GM18498 (cell line): ENCODE data around the gene C3.
"Not testable (repeated sequence)": the region's sequence is repeated elsewhere in the genome, so short reads cannot be mapped to it uniquely, and the experiment has no call there.

Source experiments
- ATAC-seq: cut with Tn5 transposase; IDR thresholded peaks from one replicate; pipeline ENCODE4 v1.9.1; 2021; ENCODE audit warnings: mild to moderate bottlenecking, moderate library complexity; ENCODE audit not compliant: unreplicated experiment

Gene C3

DNA sequence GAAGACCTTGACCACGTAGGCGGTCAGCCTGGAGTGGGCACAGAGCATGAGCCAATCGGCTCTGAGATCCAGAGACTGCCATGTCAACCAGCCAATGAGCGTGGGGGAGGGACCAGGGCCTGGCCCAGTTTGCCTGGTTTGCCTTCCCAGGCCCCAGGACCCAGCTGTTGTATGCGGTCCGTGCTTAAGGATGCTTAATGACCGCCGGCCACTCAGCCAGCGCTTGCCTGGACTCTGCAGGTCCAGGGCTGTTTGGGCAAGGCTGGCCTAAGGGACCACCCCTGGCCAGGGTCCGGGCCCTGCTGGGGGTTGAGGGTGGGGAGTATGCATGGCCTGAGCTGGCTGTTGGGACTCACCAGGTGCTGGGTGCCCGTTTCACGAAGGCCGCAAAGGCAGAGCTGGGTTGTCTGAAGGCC is 27.4 kb downstream of the C3 start:
- ATAC-seq: no peak

DNA sequence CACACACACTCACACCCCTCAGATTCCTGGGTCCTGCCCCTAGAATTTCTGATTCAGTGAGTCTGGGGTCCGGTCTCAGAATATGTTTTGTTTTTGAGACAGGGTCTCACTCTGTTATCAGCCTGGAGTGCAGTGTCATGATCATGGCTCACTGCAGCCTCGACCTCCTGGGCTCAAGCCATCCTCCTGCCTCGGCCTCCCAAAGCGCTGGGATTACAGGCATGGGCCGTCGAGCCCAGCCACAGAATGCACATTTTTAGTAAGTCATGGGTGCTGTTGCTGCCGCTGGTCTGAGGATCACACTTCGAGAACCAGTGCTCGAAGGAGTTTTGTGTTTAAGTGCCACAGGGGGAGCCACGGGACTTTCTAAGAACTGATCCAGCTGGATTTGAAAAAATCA is 28.4 kb downstream of the C3 start:
- ATAC-seq: no peak

DNA sequence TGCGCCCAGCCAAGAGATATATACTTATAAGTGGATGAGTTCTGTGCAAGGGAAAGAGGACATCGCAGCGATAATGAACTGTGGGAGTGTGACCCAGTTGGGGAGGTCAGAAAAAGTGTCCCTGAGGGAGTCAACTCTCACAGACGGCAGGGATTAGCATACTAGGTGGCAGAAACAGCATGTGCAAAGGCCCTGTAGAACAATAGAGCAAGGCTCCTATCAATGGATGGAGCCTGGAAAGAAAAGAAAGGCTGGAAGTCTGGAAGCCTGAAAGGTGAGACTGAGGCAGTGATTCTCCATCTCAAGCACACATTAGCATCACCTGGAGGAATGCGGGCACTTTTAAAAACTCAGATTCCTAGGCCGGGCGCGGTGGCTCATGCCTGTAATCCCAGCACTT is 29.1 kb downstream of the C3 start:
- no peak for ATAC-seq

DNA sequence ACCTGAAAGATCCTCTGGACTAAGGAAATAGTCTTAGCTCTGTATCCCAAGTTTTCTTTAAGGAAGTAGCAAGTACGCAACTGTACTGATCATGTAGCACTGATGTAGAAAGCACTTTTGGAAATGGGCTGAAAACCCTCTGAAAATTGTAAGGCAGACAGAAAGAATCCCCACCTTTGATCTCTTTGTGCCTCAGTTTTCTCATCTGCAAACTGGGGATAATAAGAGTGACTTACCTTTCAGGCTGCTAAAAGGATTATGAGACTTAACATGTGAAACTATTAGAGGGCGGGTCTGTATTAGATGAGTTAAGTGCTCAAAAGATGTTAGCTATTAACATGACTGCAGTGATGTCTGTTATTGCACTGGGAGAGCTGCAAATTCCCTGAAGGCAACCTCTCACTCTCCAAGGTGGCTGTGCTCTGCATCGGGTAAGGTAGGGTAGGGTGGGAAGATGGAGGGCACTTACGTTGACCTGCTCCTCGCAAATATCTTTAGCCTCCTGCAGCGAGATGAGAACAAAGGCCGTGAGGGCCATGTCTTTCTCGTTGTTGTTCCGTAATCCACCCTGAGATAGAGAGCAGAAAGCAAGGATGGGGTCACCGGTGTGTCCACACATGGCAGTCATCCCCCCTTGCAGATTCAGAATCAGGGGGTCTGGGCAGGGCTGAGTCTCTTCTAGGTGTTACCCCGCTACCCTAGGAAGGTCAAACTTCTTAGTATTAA is 30.1 kb downstream of the C3 start:
- ATAC-seq: no peak

DNA sequence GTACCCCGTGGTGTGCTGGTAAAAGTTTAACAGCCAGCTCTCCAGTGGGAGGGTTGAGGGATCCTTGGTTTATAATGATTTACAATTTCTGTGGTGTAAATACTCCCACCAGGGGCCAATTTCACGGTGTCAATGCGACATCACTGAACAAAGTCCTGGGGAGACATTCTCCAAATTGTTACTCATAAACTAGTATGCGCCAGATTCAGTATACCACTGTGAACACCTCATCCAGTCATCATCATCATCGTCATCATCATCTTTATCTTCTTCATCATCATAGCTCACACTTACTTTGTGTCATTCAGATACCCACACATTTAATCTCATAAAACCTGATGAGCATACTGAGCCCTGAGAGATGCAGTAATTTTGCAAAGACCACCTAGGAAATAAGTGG is 33.3 kb downstream of the C3 start:
- ATAC-seq: no peak

DNA sequence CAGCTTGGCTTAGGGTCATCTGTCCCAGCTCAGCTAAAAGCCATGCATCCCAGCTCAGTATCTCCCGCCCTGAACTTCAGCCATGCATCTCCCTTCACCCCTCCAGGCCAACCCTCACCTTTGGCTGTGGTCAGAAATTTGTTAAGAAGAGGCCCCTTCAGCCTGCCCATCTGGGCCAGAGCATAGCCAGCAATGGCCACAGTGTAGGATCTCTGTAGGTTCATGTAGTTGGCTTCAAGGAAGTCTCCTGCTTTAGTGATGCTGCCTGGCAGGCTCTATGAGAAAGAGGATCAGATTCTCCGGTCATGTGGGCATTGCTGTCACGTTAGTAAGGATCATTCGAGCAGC is 33.8 kb downstream of the C3 start:
- no peak for ATAC-seq

DNA sequence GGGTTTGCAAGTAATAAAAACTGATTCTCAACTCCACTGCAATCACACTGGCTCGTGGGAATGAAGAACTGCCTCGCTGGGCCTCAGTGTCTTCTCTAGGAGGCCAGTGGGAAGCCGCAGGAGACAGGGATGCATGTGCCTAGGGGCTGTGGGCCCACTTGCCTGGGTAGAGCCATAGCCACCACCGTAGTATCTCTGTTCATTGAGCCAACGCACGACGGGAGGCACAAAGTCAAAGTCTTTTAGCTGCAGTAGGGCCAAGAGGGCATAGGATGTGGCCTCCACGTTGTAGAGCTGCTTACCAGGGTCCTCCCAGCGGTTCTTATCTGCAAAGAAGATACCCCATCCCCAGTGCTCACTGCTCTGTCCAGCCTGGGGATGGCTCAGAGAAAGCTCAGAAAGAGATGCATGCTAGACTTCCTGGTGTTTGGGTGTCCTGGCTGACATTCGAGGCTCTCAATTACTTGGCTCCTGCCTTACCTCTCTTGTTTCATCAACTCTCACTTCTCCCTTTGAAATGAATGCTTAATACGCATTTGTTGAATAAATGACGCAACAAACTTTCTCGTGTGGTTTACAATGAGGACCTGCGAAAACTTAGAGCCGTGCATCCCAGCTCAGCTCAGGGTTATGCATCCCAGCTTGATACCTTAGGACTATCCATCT is 34.4 kb downstream of the C3 start:
- no peak for ATAC-seq

DNA sequence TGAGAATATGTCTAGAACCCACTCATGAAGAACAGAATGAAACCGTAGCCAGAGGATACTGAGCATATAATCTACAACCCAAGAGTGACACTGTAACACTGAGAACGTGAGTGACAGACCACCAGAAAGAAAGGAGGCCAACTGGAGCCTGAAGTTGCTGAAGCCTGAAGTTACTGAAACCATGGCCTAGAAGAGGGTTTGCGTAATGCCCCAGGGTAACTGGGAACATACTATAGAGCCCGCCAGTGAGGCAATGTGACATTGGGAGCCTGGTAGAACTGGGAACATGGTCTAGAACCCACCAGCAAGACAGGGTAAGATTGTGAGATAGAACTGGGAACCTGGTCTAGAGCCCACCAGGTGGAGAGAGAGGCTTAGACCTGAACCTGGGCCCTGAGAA is 35.0 kb downstream of the C3 start:
- ATAC-seq: no peak

DNA sequence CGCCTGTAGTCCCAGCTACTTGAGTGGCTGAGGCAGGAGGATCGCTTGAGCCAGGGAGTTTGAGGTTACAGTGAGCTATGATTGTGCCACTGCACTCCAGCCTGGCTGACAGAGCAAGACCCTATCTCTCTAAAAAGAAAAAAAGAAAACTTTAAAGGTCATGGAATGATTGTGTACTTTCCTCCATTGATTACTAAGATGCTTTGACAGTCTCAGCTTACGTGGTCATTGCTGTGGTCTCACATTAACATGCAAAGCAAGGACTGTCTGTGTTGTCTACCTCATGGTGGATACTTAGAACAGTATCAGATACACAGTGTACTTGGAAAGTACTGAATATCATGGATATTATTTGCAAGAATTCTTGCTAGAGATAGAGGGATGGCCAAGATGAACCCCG is 36.5 kb downstream of the C3 start:
- no peak for ATAC-seq

DNA sequence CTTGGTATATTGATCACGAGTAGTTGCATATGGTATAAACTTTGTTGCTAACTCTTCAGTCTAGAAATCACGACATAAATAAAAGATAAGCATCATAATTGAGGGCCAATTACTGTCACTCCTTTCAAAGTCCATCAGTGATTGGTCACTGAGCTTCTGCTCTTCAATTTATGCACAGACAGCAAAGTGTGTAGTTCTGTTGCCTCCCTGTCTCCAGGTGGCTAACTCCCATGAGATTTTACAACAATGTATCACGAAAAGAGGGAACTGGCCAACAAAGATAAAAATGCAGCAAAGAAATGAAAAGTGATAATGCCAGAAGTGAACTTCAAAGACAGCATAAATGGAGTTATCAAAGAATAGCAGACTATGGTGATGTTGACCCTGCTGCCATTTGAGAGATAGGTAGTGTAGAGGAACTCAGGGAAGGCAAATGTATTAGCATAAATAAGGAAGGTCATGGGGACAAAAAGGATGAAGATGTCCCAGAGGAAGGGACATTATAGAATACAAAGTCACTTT is 37.8 kb downstream of the C3 start:
- no peak for ATAC-seq

DNA sequence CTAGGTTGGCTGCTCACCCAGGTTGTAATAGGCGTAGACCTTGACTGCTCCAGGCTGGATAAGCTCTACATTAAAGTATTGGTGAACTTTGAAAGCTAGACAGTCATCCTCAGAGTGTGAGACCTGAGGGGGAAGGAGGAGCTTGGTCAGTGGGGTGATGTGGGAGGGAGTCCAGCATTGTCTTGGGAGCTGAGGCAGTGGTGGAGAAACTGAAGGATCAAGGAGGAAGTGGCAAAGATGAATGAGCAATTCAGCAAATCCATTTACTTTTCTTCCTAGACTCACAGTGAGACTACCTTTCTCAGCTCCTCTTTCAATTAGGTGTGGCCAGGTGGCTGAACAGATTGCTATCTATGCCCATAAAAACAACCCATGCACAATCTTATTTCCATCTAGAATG is 40.3 kb downstream of the C3 start:
- ATAC-seq: no peak

DNA sequence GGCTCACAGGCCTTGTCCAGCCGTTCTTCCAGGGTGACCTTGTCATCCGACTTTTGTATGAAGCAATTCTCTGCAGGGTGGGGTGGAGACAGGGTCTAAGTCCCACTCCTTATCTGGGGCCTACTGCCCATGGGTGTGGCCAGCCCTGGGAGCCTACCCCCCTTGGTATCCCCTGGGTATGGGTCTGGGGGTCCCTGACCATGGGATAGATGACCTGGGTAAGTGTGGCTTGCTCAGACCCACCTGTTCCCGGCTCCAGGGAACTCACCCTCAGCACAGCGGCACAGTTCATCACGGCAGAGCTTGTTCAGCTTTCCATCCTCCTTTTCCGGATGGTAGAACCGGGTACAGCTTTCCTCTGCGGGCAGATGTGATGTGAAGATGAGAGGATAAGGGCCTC is 41.3 kb downstream of the C3 start:
- ATAC-seq: no peak

DNA sequence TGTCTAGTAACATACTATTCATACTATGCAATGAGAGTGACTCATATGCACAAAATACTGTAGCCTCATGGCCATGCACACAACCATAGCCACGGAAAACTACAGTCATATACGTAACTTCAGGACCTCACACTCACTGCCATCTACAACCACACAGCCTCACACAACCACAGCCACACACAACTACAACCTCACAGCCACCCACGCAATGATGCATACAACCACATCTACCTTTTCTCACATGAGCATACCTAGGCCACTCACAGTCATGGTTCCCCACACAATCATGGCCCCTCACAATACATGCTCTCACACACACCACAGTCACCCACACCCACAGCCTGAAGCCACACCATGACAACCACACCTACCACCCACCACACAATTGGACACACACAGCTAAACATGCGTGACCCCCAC is 41.8 kb downstream of the C3 start:
- no peak for ATAC-seq

DNA sequence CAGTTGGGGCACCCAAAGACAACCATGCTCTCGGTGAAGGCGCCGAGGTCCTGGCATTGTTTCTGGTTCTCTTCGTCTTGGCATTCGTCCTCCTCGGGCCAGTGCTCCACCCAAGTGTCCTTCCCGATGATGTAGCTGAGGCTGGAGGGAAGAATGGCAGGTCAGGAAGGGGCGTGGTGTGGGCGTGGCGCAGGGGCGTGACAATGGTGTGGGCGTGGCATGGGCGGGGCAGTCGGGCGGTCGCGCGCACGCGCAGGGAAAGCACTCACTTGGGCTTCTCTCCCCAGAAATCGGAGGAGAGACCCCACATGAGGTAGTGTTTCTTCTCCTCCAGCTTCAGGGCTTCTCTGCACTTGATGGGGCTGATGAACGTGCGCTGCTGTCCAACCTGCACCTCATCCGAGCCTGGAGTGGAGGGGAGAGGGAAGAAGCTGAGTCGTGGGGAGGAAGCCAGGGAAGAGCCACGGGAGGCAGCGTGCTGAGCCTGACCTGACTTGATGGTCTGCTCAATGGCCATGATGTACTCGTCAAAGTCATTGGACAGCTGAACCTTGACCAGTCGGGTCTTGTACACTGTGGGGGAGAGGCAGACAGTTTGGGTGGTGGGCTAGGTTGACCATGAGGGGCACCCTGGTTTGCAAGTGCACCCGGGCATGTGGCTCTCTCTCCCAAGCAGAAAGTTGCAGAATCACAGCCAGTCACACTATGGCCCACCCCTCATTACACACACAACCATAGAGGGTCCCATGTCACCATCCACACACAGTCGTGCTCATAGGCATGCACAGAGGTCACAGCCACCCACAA is 42.4 kb downstream of the C3 start:
- ATAC-seq: no peak

DNA sequence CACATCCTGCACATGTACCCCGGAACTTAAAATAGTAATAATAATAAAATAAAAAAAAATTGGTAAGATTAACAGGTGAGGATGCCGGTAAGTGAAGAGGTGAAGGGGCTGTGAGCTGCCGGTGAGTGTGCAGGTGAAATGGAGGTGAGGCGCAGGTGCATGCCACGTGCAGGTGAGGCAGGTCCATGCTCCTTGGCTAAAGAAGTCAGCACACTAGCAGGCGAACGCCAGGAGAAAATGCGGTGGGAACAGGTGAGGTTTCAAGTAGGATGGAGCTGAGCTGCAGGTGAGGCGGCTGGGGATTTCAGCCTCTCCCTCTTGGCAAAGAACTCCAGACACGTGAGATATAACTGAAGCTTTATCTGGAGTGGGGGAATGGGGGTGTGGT is 43.0 kb downstream of the C3 start:
- no peak for ATAC-seq

DNA sequence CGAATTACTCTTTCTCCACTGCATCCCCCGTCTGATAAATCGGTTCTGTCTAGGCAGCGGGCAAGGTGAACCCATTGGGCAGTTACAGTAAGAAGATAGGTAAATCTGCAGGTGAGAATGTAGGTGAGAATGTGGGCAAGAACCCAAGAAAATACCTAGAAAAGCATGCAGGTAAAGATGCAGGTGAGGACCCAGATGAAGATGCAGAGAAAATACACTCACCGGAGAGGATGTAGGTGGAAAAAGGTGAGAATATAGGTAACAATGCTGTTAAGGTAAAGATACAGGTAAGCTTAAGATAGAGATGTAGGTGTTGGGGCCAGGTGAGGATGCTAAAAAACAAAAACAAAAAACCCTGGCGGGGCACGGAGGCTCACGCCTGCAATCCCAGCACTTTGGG is 44.2 kb downstream of the C3 start:
- no peak for ATAC-seq

DNA sequence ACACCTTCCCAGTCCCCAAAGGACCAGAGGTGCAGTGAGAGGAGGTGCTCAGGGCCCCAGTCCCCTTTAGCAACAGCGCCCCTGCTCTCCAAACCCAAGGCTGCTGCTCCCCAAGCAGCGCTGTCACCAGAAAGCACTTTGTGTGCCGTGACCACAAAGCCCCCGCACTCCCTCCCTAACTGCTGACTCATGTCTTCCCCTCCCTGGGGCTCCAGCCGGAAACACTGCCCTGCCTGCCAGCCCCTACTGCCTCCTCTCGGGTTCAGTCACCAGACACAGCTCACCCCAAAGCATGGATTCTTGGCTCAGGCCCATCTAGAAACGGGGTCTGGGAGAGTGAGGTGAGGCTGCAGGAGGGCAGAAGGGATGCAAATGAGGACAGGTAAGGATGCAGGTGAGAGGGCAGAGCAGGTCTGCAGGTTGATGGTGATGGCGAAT is 45.6 kb downstream of the C3 start:
- ATAC-seq: peak; percentile 53

DNA sequence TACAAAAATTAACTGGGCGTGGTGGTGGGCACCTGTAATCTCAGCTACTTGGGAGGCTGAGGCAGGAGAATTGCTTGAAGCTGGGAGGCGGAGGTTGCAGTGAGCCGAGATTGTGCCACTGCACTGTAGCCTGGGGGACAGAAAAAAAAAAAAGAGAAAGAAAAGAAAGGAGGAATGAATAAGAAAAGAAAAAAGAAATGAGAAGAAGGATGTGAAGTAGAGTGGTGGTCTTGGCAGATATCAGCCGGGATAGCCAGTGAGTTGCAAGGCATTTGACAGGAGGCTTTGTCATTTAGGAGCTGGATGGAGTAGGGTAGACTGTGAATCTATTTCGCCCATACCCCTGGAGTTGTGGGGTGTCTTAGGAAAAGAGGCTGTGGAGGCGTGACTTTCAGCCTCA is 46.0 kb downstream of the C3 start:
- ATAC-seq: not testable (repeated sequence)

DNA sequence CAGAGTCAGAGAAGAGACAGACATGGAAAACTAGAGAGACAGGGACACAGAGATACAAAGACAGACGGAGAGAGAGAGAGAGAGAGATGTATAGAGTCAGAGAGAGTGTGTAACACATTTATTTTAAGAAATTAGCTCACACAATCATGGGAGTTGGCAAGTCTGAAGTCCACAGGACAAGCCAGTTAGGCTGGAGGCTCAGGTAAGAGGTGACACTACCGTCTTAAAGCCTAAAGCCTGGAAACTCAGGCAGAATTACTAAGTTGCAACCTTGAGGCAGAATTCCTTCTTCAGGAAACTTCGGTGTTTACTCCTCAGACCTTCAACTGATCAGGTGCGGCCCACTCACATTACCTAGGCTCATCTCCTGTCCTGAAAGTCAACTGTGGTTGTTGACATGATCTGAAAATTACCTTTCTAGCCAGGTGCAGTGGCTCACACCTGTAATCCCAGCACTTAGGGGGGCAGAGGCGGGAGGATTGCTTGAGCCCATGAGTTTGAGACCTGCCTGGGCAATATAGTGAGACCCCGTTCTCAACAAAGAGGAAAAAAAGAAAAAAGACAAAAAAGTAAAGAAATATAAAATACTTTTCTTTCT is 47.7 kb downstream of the C3 start:
- no peak for ATAC-seq

DNA sequence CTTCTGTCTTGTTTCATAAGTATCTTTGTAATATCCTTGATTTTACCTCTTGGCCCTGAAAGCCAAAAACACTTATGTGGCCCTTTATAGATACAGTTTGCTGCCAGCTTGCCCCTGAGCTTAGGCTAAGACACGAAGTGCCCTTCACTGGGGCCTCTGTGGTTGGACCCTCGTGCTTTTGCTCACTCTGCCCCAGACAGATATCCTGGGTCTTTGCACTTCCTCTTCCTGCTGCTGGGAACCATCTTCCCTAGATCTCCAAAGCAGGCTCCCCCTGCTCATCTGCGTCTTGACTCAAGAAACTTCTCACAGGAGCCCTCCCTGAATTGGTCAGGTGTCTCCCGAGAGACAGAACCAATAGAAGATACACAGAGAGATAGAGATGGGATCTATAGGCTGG is 48.5 kb downstream of the C3 start:
- no peak for ATAC-seq

DNA sequence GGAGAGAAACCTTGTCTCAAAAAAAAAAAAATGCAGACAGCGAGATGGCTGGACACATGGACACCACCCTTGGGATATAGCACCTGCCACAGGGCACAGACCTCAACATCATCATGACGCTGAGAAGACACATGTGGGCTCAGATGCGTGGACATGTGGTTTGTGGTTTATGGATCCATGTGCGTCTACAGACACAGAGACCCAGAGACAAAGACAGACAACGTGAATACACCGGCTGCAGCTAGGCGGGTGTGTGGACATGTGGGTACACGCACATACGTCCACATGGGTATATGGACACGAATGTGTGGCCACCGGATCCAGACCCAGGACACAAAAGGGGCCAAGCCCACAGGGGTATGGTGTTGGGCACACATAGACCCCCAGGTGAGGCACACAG is 51.8 kb downstream of the C3 start:
- no peak for ATAC-seq
